Lower leg skin (tissue), 3 donors: ENCODE results near the gene KRTAP9-6.

Experiments used
- POLR2A ChIP-seq, 2 donors: fragments of 450-650 bp; IDR thresholded peaks; one replicate each; pipeline ENCODE4 v1.6.1; 2016 to 2017; ENCODE audit warnings: antibody characterized with exemption in 2 of 2, mild to moderate bottlenecking in 1 of 2, moderate library complexity in 1 of 2
- TF ChIP-seq, protein P1 (sequence below), 3 donors: fragments of 450-650 bp; IDR thresholded peaks; one replicate each; pipeline ENCODE4 v1.5.1; 2016; ENCODE audit warnings: antibody characterized with exemption in 3 of 3, mild to moderate bottlenecking in 3 of 3, moderate library complexity in 2 of 3

DNA sequence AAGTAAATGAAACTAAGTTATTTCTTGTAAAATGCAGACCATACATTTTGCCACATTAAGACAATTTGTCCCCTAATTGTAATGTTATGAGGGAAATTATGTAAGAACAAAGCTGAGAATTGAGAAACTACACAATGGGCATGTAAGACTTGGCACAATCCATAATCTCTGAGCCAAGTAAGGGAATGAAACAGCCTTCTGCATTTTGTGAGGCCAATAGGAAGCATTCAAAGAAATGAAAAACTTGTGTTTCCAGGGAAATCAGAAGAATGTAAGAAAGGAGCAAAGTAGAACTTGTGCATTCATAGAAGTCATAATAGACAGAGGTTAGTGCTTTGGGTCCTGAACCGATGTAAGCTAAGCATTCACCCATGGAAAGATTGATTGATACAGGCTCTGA lies 13.9 kb upstream of the KRTAP9-6 start:
- no peak for TF ChIP-seq POLR2A (IDR thresholded peaks at IDR 0.05)
- TF ChIP-seq, protein P1, sequence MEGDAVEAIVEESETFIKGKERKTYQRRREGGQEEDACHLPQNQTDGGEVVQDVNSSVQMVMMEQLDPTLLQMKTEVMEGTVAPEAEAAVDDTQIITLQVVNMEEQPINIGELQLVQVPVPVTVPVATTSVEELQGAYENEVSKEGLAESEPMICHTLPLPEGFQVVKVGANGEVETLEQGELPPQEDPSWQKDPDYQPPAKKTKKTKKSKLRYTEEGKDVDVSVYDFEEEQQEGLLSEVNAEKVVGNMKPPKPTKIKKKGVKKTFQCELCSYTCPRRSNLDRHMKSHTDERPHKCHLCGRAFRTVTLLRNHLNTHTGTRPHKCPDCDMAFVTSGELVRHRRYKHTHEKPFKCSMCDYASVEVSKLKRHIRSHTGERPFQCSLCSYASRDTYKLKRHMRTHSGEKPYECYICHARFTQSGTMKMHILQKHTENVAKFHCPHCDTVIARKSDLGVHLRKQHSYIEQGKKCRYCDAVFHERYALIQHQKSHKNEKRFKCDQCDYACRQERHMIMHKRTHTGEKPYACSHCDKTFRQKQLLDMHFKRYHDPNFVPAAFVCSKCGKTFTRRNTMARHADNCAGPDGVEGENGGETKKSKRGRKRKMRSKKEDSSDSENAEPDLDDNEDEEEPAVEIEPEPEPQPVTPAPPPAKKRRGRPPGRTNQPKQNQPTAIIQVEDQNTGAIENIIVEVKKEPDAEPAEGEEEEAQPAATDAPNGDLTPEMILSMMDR (IDR thresholded peaks at IDR 0.05) = no peak
